Melanocyte of skin (primary cell): ENCODE data around the gene ZNF595. TPM values are rescaled to one million over a fixed set of nuclear protein-coding genes. Genes with fewer than 3 reads are reported as not detected.

Experiments
- total RNA-seq, 2 donors: library from RNA; depleted of rRNA; stranded (reverse); fragments of >200 nt; gene quantifications; 2 replicates each; pipeline ENCODE4 v1.2.3, GENCODE V29; 2012

The ZNF595 gene
- total RNA-seq = 10 to 100 TPM; 11.3 to 11.7 TPM

DNA sequence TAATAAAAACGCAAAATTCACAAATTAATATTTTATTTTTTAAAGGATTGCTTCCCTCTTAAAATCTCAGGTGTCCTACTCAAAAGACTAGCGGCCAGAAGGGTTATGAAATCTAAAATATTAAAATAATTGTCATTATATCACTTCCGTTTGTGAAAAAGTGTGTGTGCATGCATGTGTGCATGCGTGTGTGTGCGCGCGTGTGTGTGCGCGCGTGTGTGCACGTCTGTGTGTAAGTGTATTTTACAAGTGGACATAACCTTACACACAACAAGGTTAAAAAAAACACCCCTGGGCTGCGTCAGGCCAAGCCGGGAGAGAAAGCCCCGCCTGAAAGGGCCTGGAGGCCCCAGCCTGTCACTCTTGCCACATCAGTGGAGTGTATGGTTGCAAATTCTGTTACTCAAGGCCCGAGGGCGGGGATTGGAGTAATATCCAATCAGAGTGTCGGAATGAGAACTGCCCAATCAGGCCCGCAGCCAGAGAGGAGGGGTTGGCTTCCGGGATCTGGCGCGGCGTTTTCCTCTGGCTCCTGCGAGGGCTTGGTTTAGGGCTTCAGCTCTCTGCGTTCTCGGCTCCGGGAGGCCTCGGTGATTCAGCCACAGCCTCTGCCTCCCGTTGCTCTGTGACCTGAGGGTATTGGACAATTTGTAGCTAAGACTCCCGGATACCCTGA, at the start of gene ZNF595:
ZNF595 (plus strand) TSS at position 518 of the 676 bp plus-strand sequence. CDS start 168 bp downstream, outside the sequence.

DNA sequence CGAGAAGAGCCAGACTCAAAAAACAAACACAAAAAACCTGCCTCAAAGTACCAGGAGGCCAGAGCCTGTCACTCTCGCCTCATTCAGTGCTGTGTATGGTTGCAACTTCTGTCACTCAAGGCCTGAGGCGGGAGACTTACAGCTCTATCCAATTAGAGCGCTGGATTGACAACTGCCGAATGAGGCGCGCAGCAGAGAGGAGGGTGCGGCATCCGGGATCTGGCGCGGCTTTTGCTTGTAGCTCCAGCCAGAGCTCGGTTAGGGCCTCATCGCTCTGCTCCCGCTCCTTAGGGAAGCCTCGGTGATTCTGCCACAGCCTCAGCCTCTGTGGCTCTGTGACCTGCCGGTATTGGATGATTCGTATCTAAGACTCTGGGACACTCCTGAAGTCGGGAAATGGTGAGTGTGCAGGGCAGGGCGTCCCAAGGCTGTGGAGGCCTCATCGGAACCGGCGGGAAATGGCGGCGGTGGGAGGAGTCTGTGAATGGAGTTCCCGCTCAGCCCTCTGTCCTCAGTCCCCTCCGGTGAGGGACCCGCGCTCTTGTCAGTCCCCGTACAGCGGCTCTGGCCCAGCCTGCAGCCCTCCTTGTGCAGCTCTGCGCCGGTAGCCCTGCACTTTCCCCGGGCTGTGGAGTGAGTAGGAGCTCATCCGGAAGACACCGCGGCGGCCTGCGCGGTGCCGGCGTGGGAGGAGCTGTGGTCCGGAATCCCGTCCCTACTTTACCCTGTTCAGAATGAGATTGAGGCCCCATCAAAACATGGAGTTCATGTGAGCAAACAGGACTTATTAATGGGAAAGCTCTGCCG, 71.4 kb downstream of the ZNF595 start, which contains the start of gene ZNF718:
ZNF718 (plus strand) TSS at position 227 of the 807 bp plus-strand sequence; CDS start at position 397, 170 bp downstream.

Other genes starting within 250 kb of the ZNF595 start
- 1 to 10 TPM; 4.7 to 5.2 TPM for gene ZNF718, start 71.2 kb downstream of the ZNF595 start, total RNA-seq